Measurements from ENCODE around the gene CERT1.
"Not testable (repeated sequence)": the region's sequence is repeated elsewhere in the genome, so short reads cannot be mapped to it uniquely, and the experiment has no call there.

DNA sequence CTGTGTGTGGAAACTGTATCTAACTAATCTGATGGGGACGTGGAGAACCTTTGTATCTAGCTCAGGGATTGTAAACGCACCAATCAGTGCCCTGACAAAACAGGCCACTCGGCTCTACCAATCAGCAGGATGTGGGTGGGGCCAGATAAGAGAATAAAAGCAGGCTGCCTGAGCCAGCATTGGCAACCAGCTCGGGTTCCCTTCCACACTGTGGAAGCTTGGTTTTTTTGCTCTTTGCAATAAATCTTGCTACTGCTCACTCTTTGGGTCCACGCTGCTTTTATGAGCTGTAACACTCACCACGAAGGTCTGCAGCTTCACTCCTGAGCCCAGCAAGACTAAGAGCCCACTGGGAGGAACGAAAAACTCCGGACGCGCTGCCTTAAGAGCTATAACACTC lies 177.0 kb downstream of the CERT1 start:
- TF ChIP-seq POLR2AphosphoS5 (IDR thresholded peaks at IDR 0.05), result not testable (repeated sequence)
- TF ChIP-seq, protein P1, sequence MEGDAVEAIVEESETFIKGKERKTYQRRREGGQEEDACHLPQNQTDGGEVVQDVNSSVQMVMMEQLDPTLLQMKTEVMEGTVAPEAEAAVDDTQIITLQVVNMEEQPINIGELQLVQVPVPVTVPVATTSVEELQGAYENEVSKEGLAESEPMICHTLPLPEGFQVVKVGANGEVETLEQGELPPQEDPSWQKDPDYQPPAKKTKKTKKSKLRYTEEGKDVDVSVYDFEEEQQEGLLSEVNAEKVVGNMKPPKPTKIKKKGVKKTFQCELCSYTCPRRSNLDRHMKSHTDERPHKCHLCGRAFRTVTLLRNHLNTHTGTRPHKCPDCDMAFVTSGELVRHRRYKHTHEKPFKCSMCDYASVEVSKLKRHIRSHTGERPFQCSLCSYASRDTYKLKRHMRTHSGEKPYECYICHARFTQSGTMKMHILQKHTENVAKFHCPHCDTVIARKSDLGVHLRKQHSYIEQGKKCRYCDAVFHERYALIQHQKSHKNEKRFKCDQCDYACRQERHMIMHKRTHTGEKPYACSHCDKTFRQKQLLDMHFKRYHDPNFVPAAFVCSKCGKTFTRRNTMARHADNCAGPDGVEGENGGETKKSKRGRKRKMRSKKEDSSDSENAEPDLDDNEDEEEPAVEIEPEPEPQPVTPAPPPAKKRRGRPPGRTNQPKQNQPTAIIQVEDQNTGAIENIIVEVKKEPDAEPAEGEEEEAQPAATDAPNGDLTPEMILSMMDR (IDR thresholded peaks at IDR 0.05), result not testable (repeated sequence)

All from prostate gland (tissue), 2 donors.